Activated T-helper 2 cell treated with anti-CD3 and anti-CD28 coated beads, Interferon-gamma antibody, Interleukin-2, Interleukin-4, amounts not matched to agents 10 μg/mL and 5 μg/mL and 100 μg/mL, durations not matched to agents 14 hours and 24 hours and 36 hours (primary cell): ENCODE results near the gene DAPK1. TPM values are rescaled to one million over a fixed set of nuclear protein-coding genes. Genes with fewer than 3 reads are reported as not detected.

Source experiments
- DNase-seq: peaks from one replicate; pipeline ENCODE4 v3.0.0; 2021; ENCODE audit warnings: low spot score
- H3K27ac Mint-ChIP-seq: one replicate; pipeline ENCODE4 v1.8.0; 2021; ENCODE audit warnings: mixed read lengths
- H3K27me3 Mint-ChIP-seq: one replicate; pipeline ENCODE4 v1.8.0; 2021; ENCODE audit warnings: low read depth, mixed read lengths
- H3K36me3 Mint-ChIP-seq: one replicate; pipeline ENCODE4 v1.8.0; 2021; ENCODE audit warnings: low read depth, mixed read lengths
- H3K4me1 Mint-ChIP-seq: one replicate; pipeline ENCODE4 v1.8.0; 2021; ENCODE audit warnings: low read depth, mixed read lengths
- H3K4me3 Mint-ChIP-seq: one replicate; pipeline ENCODE4 v1.8.0; 2021; ENCODE audit warnings: low read depth, mild to moderate bottlenecking, moderate library complexity, mixed read lengths
- H3K9me3 Mint-ChIP-seq: one replicate; pipeline ENCODE4 v1.8.0; 2021; ENCODE audit warnings: mixed read lengths
- intact Hi-C: fragments of 100-400 bp; cut with micrococcal nuclease; formaldehyde crosslinking; loops from one replicate; pipeline ENCODE4 v1.15.1; 2023
- total RNA-seq: library from RNA; stranded (reverse); gene quantifications from 2 replicates; pipeline ENCODE4 v1.2.3, GENCODE V29; 2022

Gene DAPK1
- total RNA-seq, 1 donor from 2014 or later = 39.1 TPM

- Mint-ChIP-seq H3K27me3 (peaks cover 6% of the 10 kb centered on the region), H3K27ac (no peak overlapping the region), H3K4me1 (peaks cover 8% of the 10 kb centered on the region), H3K9me3 (no peaks in the 10 kb centered on the region), H3K36me3 (no peaks in the 10 kb centered on the region), H3K4me3 (no peak overlapping the region)
- DNase-seq = no peak
- intact Hi-C loops = no loop called here
These were observed 17.9 kb upstream of the DAPK1 start for GRCh38 chr9:87479801-87480201.

DNA sequence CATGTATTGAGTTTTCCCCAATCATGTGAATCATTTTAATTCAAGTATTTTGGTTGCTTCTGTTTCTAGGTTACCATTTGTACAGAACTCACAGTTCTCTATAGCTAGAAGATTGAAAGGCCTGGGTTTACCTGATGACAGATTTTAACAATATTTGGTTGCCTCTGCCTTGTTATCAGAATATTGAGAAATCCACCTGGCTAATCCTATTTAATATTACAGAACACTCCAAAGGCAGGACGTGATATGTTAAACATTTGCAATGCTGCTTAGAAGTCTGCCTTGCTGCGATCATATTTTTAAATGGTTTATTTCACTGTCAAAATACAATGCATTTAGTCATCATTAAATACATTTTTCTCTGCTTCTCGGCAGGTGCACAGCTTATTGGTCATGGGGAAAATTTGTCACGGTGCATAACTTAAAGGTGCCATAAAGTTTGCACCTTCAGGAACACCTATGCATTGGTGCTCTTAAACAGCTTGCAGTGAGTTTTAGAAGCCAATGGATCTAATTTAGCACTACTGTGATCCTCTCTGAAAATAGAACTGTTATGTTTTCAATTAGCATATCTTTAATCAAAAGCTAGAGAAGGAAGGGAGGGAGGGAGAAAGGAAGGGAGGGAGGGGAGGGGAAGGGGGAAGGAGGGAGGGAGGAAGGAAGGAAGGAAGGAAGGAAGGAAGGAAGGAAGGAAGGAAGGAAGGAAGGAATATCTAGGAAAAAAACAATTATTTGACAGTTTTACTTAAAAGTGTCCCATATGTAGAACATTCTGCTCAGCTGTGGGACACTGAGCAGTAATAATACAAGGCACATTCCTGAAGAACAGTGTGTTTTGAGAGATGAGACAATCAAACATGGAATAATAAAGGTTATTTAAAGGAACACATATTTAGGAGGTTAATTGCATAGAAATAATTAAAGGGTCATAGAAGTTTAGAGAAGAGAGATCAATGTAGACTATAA, 15.5 kb upstream of the DAPK1 start:
- H3K4me1 Mint-ChIP-seq = peaks cover 4% of the 10 kb centered on the region

DNA sequence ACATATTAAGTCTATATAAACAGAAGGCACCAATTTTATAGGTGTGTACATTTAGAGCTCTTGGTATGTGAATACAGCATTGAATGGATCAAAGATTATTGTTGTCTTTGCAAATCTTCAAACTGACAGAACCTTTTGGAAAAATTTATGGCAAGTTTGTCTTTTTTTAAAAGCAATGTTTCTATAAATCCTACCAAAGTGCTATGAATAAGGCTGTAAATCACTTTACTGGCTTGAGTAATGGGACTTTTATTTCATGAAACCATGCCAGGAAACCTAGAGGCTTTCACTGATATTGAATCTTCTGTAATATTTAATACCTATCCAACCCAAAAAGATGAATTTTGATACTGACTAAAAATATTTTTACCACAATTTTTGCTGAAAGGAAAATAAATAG, 7.4 kb upstream of the DAPK1 start:
- no peaks in the 10 kb centered on the region for H3K36me3 Mint-ChIP-seq
- intact Hi-C loops = no loop called here

More for the DNA sequence above, 15.5 kb upstream of the DAPK1 start:
- Mint-ChIP-seq H3K9me3 (no peaks in the 10 kb centered on the region), H3K27ac (no peak overlapping the region), H3K27me3 (peaks cover 11% of the 10 kb centered on the region), H3K36me3 (no peaks in the 10 kb centered on the region), H3K4me3 (no peak overlapping the region)
- DNase-seq = no peak
- intact Hi-C loops = no loop called here

GRCh38 chr9:87490907-87491306, 6.8 kb upstream of the DAPK1 start:
- Mint-ChIP-seq H3K4me1 (no peaks in the 10 kb centered on the region), H3K36me3 (no peaks in the 10 kb centered on the region), H3K27me3 (peaks cover 42% of the 10 kb centered on the region), H3K4me3 (no peak overlapping the region), H3K27ac (no peak overlapping the region), H3K9me3 (no peaks in the 10 kb centered on the region)
- no peak for DNase-seq
- intact Hi-C loops = no loop called here

More for the DNA sequence above, 7.4 kb upstream of the DAPK1 start:
- no peak overlapping the region for H3K27ac Mint-ChIP-seq
- DNase-seq = no peak
- no peak overlapping the region for H3K4me3 Mint-ChIP-seq
- H3K9me3 Mint-ChIP-seq = no peaks in the 10 kb centered on the region
- peaks cover 35% of the 10 kb centered on the region for H3K27me3 Mint-ChIP-seq
- H3K4me1 Mint-ChIP-seq = no peaks in the 10 kb centered on the region

DNA sequence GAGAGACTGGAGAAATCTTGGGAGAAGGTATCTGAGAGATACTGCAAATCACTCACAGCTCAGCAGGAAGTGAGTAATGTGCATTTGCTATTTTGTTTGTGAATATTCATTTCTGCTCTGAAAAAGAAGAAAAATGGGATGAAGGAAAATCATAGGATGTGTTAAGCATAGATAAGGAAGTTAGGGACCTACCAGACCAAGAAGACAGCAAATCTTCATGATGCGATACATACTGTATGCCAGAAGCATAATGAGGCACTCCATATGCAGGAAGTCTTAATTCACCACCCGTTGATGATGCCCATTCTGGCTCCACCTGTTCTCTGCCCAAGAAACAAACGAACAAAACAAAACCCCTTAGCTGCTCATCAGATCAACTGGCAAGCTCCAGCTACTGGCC, 6.1 kb upstream of the DAPK1 start:
- Mint-ChIP-seq H3K4me3 (no peak overlapping the region), H3K9me3 (no peaks in the 10 kb centered on the region), H3K36me3 (no peaks in the 10 kb centered on the region), H3K27me3 (peaks cover 43% of the 10 kb centered on the region), H3K4me1 (no peaks in the 10 kb centered on the region), H3K27ac (no peak overlapping the region)
- intact Hi-C loops = no loop called here
- DNase-seq = no peak

DNA sequence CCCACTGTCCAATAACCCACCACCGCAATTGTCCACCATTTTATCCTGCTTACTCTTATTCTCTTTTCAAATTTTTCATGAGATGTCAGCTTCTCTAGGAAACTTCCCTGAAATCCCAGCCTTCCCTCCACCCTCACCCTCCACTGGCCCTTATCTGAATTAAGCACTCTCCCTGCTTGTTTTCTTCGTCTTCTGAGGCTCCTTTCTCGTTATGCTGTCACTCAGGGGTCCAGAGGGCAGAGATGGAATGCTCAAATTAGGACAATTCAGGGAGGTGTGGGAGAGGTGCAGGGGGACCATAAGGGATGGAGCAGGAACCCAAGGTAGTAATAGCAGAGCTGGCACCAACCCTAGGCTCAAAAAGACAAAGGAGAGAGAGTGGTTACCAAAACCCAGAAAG, 5.0 kb upstream of the DAPK1 start:
- peaks cover 3% of the 10 kb centered on the region for H3K4me1 Mint-ChIP-seq
- H3K36me3 Mint-ChIP-seq = no peaks in the 10 kb centered on the region
- H3K9me3 Mint-ChIP-seq = no peaks in the 10 kb centered on the region
- intact Hi-C loops = no loop called here
- no peak overlapping the region for H3K4me3 Mint-ChIP-seq
- no peak overlapping the region for H3K27ac Mint-ChIP-seq
- H3K27me3 Mint-ChIP-seq = peaks cover 48% of the 10 kb centered on the region
- DNase-seq = no peak

DNA sequence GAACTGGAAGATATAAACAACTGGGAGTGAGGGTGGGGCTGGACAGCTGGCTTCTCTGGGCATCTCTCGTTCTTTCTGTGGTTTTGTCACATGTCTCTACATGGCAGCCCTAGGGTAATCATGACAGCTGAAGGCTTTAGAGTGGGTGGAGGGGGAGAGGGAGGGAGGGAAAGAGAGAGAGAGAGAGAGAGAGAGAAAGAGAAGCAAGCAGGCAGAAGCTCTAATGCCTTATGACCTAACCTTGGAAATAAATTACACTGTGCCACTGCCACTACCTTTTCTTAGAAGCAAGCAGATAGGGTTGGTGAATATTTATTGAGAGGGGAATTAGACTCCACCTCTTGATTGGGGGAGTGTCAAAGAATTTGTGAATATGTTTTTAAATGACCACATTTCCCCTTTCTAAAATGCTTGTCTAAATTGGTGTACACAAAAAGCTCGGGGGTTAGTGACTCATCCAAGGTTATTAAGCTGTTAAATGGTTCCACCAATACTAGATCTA, 2.6 kb upstream of the DAPK1 start:
- Mint-ChIP-seq H3K27me3 (peaks cover 56% of the 10 kb centered on the region), H3K9me3 (no peaks in the 10 kb centered on the region), H3K4me3 (no peak overlapping the region), H3K4me1 (peaks cover 15% of the 10 kb centered on the region), H3K27ac (no peak overlapping the region), H3K36me3 (peaks cover 5% of the 10 kb centered on the region)
- DNase-seq = no peak
- intact Hi-C loops = no loop called here

GRCh38 chr9:87497080-87497603, 525 bp upstream of the DAPK1 start:
- H3K27ac Mint-ChIP-seq = no peak overlapping the region
- H3K36me3 Mint-ChIP-seq = peaks cover 8% of the 10 kb centered on the region
- H3K27me3 Mint-ChIP-seq = peaks cover 50% of the 10 kb centered on the region
- intact Hi-C loops = no loop called here
- no peaks in the 10 kb centered on the region for H3K9me3 Mint-ChIP-seq
- no peak for DNase-seq
- peak overlapping the region; percentile 75 for H3K4me3 Mint-ChIP-seq
- peaks cover 27% of the 10 kb centered on the region for H3K4me1 Mint-ChIP-seq

DNA sequence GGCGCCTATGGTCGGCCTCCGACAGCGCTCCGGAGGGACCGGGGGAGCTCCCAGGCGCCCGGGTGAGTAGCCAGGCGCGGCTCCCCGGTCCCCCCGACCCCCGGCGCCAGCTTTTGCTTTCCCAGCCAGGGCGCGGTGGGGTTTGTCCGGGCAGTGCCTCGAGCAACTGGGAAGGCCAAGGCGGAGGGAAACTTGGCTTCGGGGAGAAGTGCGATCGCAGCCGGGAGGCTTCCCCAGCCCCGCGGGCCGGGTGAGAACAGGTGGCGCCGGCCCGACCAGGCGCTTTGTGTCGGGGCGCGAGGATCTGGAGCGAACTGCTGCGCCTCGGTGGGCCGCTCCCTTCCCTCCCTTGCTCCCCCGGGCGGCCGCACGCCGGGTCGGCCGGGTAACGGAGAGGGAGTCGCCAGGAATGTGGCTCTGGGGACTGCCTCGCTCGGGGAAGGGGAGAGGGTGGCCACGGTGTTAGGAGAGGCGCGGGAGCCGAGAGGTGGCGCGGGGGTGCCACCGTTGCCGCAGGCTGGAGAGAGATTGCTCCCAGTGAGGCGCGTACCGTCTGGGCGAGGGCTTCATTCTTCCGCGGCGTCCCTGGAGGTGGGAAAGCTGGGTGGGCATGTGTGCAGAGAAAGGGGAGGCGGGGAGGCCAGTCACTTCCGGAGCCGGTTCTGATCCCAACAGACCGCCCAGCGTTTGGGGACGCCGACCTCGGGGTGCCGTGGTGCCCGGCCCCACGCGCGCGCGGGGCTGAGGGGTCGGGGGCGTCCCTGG, 561 bp downstream of the DAPK1 start:
- H3K4me1 Mint-ChIP-seq = peaks cover 35% of the 10 kb centered on the region
- H3K9me3 Mint-ChIP-seq = no peaks in the 10 kb centered on the region
- peaks cover 8% of the 10 kb centered on the region for H3K36me3 Mint-ChIP-seq
- peak overlapping the region; percentile 86 for H3K4me3 Mint-ChIP-seq
- DNase-seq = no peak
- H3K27ac Mint-ChIP-seq = peak overlapping the region; percentile 70
- intact Hi-C loops = no loop called here
- H3K27me3 Mint-ChIP-seq = peaks cover 40% of the 10 kb centered on the region

GRCh38 chr9:87498811-87499360, 1.2 kb downstream of the DAPK1 start:
- DNase-seq = no peak
- peak overlapping the region; percentile 51 for H3K27ac Mint-ChIP-seq
- peaks cover 36% of the 10 kb centered on the region for H3K27me3 Mint-ChIP-seq
- no peaks in the 10 kb centered on the region for H3K9me3 Mint-ChIP-seq
- H3K4me3 Mint-ChIP-seq = peak overlapping the region; percentile 86
- peaks cover 39% of the 10 kb centered on the region for H3K4me1 Mint-ChIP-seq
- intact Hi-C loops = no loop called here
- peaks cover 8% of the 10 kb centered on the region for H3K36me3 Mint-ChIP-seq

DNA sequence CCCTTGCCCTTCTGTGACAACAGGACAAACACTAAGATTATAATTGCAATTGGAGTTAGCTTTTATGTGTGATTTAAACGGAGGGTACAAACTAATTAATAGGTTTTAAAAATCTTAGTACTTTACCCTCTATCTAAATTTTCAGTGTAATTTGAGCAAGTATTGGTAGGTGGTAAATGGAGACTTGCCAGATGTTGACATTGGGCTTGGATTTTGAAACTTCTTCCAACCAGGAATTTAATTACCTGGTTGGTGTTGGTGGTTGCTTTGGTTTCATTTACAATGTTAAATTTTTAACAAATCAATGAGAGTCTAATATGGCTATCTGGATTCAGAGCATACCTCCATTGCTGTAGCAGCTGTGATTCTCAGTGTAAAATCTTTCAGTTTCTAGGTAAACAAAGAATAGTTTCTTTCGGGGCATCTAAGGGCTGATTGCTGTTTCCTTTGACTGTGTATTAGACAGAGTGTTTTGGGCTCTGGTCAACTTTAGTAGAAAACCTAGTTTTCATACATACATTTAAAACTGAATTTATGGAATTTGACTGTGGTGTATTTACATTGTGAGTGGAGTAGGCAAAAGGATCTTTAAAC, 1.9 kb downstream of the DAPK1 start:
- Mint-ChIP-seq H3K27ac (peak overlapping the region; percentile 51), H3K27me3 (peaks cover 33% of the 10 kb centered on the region), H3K9me3 (no peaks in the 10 kb centered on the region), H3K36me3 (peaks cover 8% of the 10 kb centered on the region), H3K4me1 (peaks cover 46% of the 10 kb centered on the region), H3K4me3 (peak overlapping the region; percentile 86)
- intact Hi-C loops = loop anchor here (1.0 to 5.0 kb wide), 6 partner anchors 35 to 313 kb away; no protein-coding TSS in a partner anchor
- no peak for DNase-seq
